ENCODE data around the gene FBLN2. TPM values are rescaled to one million over a fixed set of nuclear protein-coding genes. Genes with fewer than 3 reads are reported as not detected.

Gene FBLN2
- total RNA-seq, 1 donor from 2014 or later = 236 TPM

DNA sequence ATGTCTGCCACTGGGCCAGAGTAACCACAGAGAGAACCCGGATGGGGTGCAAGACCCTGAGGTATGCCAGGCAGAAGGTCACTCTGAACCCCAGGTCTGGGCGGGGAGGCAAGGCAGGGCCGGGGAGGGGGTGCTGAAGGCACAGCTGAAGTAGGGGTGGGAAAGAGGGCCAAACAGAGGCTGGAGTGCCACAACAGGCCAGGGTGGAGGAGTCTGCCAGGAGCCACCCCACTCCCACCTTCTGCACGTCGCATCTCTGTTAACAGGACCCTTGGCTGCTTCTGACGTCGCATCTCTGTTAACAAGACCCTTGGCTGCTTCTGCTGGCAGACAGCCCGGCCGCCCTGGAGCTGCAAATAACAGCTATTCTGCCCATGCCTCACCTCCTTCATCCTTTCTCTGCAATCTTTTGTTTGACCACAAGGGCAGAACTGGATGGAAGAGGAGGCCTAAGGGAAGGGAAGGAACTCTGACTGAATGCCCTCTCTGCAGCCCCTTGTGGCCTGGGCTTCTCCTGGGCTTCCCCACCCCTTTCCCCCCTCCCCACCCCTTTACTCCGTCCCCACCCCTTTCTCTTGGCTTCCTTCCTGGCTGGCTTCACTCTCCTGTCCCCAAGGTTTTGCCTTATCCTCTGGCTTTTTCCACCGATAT lies 20.6 kb upstream of the FBLN2 start:
- ATAC-seq (peak; percentile 45), DNase-seq (ENCODE audit: low spot score) (no peak)
- intact Hi-C loops (cut with DNase I) = no loop called here

GRCh38 chr3:13529196-13530112 lies 19.5 kb upstream of the FBLN2 start:
- no peak for ATAC-seq
- no peak for DNase-seq (ENCODE audit: low spot score)
- intact Hi-C loops (cut with DNase I) = no loop called here

DNA sequence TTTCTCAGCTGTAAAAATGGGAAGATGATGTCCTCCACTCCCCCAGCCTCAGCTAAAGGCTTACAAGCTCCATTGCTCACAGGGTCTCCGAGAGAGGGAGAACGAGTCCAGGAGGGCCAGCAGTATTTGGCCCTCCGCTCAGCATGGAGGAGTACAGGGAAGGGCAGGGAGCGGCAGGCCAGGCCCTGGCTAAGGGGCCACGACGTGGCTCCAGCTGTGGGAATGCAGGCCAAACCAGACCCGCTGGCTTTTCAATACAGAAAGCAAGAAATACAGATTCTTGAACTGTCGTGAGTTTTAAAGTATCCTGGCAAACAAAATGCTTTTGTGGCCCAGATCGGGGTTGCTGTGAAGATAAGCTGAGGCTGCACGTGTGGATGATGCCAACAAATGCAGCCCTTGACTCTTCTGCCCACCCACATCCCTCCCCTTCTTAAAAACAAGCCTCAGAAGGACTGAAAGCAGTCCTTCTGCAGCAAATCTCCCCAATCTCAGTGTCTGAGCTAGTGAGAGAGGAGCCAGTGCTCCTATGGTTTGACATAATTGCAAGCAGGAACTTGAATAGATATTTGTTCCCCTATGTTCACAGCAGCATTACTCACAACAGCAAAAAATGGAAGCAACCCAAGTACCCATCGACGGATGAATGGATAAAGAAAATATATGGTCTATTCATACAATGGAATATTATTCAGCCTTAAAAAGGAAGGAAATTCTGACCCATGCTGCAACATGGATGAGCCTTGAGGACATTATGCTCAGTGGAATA lies 18.5 kb upstream of the FBLN2 start:
- intact Hi-C loops (cut with DNase I) = no loop called here
- ATAC-seq = no peak
- no peak for DNase-seq (ENCODE audit: low spot score)

GRCh38 chr3:13532085-13532484 lies 16.8 kb upstream of the FBLN2 start:
- intact Hi-C loops (cut with DNase I) = no loop called here
- peak; percentile 78 for ATAC-seq
- no peak for DNase-seq (ENCODE audit: low spot score)

DNA sequence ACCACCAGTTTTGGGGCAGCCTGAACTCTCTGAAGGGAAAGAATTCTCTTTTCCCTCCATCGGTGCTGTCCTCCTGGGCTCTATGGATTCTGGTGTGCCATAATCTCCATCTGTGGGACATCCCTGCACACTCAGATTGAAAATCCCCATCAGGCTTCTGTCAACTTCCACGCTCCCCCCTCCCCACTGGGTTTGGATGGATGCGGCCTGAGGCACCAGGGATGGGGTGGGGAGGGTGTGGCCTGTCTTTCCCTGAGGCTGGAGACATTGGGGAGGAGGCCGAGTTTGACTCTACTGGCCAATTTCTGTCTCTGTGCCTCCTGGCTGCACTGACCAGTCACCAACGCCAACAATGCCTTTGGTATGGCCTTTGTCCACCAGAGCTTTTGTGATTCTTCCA lies 16.3 kb upstream of the FBLN2 start:
- peak; percentile 9 for ATAC-seq
- no peak for DNase-seq (ENCODE audit: low spot score)

DNA sequence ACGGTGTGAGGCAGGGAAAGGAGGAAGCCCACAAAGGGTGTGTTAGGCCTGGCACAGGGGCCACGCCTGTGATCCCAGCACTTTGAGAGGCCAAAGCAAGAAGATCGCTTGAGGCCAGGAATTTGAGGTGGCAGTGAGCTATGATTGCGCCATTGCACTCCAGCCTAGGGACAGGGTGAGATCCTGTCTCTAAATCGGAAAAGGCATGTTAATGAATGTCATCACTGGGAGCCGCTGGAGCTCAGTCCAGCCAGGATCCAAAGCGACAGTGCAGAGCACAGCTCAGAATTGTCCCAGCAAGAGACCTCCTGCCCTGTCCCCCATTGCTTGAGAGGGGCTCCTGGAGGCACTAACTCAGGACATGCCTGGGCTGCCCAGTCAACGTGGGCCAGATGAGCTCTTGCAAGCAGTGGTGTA lies 15.0 kb upstream of the FBLN2 start:
- DNase-seq (ENCODE audit: low spot score) (no peak), ATAC-seq (no peak)
- intact Hi-C loops (cut with DNase I) = no loop called here

More for the DNA sequence above, 16.3 kb upstream of the FBLN2 start:
- intact Hi-C loops (cut with DNase I) = no loop called here

- DNase-seq (ENCODE audit: low spot score) (peak; percentile 50), ATAC-seq (no peak)
- intact Hi-C loops (cut with DNase I) = no loop called here
Observed at GRCh38 chr3:13535526-13535875, 13.4 kb upstream of the FBLN2 start.

DNA sequence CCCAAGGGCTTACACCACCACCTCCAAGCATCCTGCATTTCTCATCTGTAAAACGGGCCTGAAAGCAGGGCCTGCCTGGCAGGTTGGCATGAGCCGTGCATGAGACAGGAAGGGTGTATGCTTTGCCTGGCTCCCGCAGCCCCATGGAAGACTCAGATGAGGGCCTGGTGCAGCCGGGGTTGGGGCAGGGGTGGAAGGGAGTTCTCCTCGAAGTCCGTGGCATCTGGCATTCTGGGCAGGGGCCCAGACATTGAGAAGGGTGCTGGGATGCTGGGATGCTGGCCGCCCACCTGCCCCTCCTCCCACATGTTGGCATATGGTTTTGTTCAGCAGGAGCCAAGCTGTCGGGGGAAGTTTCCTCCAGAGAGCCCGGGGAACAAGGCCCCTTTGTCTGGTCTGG lies 13.0 kb upstream of the FBLN2 start:
- no peak for DNase-seq (ENCODE audit: low spot score)

DNA sequence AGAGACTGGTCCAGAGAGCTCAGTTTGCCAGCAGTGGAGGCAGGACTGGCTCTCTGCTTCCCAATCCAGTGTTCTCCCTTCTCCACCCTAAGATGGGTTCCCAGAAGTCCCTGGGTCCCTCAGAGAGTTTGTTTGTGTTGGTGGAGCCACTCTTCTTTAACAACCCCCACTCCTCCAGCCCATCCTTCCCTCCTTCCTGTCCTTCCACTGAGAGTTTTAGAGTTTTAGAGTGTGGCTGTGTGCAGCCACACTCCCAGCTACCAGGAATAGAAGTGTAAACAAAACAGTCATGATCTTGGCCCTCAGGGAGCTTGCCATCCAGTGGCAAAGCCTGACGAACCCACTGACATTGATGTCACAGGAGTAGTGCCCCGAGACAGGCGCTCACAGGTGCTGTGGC lies 12.5 kb upstream of the FBLN2 start:
- ATAC-seq = no peak
- intact Hi-C loops (cut with DNase I) = no loop called here
- no peak for DNase-seq (ENCODE audit: low spot score)

More for the DNA sequence above, 13.0 kb upstream of the FBLN2 start:
- intact Hi-C loops (cut with DNase I) = no loop called here
- ATAC-seq = peak; percentile 7

DNA sequence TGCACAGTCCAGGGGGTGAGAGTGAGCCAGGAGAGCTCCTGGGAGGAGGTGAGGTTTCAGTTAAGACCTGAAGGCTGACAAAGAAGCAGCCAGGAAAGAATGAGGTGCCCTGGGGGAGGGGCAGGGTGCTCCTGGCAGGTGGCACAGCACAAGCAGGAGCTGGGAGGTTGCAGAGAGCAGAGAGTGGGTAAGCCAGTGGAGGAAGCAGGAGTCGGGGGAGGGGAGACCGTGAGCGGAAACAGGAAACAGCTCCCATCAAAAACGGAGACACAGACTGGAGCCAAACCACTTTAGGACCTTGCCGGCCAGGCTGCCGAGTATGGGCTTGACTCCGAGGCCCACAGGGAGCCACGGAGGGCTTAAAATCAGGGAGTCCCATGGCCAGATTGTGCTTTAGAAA lies 12.1 kb upstream of the FBLN2 start:
- ATAC-seq = no peak

DNA sequence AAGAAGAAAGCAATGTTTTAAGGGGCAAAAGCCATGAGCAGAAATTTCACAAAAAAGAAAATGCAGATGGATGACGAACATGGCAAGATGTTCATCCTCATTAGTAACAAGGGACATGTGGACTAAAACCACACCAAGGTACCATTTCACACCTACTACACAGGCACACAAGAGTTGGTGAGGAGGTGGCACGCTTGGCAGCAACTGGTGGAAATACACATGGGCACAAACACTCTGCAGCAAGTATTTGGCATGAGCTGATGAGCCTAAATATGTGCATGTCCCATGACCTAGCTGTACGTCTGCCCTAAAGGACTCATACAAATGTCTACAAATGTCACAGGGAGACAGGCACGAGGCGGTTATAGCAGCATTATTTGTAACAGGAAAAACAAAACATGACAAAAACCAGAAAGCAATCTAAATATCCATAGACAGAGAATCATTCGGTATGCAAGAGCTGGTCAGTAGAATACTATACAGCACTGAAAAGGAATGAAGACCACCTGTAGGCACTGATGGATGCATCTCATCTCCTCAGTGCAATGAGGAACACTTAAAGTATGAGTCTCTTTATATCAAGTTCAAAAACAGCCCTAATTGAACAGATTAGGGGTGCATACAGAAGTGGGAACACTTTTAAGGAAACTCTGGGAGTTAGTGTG lies 11.5 kb upstream of the FBLN2 start:
- ATAC-seq (no peak), DNase-seq (ENCODE audit: low spot score) (no peak)
- intact Hi-C loops (cut with DNase I) = no loop called here

More for the DNA sequence above, 12.1 kb upstream of the FBLN2 start:
- intact Hi-C loops (cut with DNase I) = no loop called here
- peak; percentile 59 for DNase-seq (ENCODE audit: low spot score)

DNA sequence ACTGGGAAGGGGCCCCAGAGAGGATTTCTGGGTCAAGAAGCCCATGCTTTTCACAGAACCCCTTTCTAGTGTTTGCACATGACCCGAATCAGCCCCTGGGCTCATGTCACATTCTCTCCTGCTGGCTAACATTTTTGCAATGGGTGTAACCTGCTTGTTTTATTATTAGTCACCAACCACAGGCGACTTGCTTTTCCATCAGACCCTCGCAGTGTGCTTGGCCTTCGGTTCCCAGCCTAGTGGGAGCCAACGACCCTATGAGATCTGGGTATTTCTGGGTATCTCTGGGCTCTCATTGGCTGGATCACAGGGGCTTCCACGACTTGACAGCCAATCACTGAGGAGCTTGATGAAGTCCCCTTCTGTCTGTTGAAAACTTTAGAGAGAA lies 11.0 kb upstream of the FBLN2 start:
- ATAC-seq = peak; percentile 23

DNA sequence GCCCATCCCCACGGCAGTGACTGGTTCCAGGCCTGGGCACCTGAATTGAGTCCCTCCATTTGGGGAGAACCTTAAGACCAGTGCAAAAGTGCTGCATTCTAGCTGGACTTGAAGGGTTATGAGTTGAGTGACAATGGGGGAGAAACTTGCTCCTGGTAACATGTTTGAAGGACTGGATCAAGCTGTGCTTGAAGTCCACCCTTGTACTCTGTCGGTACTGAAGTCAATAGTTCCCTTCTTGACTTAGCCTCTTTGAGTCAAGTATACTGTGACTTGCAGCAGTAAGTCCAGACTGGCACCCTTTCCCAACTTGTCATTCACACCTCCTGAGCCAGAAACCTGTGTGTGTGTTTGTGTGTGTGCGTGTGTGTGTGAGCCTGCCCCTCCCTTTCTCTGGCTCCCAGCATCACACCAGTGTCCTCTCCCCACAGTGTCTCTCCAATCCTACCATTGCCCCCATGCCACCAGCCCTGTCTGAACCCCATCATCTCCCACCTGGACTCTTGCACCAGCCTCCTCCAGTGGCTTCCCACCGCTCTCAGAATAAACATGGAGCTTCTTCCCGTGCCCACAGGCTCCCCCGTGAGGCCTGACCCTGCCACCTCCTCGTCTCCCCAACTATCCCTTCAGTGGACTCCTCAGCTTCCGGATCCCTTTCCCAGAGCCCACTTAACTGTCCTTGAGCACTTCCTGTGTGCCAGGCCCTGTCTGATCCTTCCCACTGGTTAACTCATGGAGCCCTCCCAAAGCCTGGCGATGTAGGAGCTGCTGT lies 10.2 kb upstream of the FBLN2 start:
- intact Hi-C loops (cut with DNase I) = no loop called here
- DNase-seq (ENCODE audit: low spot score) (no peak), ATAC-seq (no peak)

More for the DNA sequence above, 11.0 kb upstream of the FBLN2 start:
- intact Hi-C loops (cut with DNase I) = no loop called here
- no peak for DNase-seq (ENCODE audit: low spot score)

DNA sequence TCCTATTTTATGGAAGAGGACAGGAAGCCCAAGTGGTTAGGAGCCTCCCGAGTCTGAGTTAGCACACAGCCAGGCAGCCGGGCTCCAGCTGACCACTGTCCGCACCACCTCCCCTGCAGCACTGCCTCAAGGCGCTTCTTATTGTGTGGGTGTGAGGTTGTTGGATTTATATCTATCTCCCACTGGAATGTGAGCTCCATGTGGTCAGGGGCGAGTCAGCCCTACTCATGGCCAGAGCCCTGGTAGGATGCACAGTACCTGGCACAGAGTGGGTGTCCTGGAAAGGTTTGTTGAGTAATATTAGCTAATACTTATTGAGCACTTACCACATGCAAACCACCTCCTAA lies 9.7 kb upstream of the FBLN2 start:
- intact Hi-C loops (cut with DNase I) = no loop called here
- DNase-seq (ENCODE audit: low spot score) (no peak), ATAC-seq (no peak)

DNA sequence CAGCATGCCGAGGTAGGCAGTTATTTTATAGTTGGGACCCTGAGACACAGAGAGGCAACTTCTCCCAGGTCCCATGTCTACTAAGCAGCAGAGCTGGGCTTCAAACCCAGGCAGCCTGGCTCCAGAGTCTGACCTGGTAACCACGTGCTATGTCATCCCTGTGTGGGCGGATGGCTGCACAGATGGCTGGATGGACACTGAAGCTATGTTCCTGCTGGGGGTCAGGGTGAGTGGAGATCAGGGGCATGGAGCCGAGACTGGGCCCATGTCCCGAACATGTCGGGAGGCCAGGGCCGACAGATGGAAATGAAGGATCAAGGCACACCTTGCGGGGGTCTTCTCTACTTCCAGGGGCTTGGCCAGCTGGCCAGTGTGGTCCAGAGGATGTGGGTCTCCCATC lies 9.3 kb upstream of the FBLN2 start:
- DNase-seq (ENCODE audit: low spot score) (no peak), ATAC-seq (no peak)
- intact Hi-C loops (cut with DNase I) = no loop called here

- peak; percentile 5 for ATAC-seq
- no peak for DNase-seq (ENCODE audit: low spot score)
- intact Hi-C loops (cut with DNase I) = no loop called here
Observed at GRCh38 chr3:13540297-13540995, 8.5 kb upstream of the FBLN2 start.

- DNase-seq (ENCODE audit: low spot score) (no peak), ATAC-seq (no peak)
- intact Hi-C loops (cut with DNase I) = no loop called here
Observed at GRCh38 chr3:13541691-13542090, 7.2 kb upstream of the FBLN2 start.

DNA sequence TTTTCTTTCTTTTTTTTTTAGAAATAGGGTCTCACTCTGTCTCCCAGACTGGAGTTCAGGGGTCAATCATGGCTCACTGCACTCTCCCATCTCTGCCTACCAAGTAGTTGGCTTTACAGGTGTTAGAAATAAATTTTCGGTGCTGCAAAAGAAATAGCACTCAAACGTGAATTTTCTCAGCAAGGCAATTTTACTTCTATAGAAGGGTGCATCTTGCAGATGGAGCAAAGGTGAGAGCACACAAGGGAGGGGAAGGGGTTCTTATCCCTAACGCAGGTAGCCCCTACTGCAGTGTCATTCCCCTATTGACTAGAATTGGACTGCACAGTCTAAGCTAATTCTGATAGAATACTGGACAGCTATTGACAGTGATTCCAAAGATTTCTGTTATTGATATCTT lies 6.8 kb upstream of the FBLN2 start:
- intact Hi-C loops (cut with DNase I) = no loop called here
- ATAC-seq (no peak), DNase-seq (ENCODE audit: low spot score) (no peak)
